ENCODE data around the gene UACA. TPM values are rescaled to one million over a fixed set of nuclear protein-coding genes. Genes with fewer than 3 reads are reported as not detected.

UACA gene
- total RNA-seq, 2 donors from 2014 or later: 49.7 to 67.1 TPM

DNA sequence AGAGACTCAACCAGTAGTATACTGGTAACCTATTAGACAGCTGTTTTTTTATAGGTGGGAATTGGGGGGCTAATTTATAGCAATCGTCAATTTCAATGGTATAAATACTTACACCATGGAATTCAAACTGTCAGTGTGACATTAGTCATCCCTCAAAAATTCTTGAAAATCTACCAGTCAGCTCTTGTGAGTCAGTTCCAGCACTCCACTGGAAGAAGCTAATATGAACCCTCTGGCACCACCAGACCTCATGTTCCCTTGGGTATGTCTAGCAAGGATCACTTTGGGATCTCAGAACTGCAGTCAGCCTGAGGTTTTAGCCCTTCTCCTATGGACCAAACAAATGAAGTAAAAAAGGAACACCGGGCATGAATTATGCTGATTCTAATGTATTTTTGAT lies 11.8 kb upstream of the UACA start:
- H3K4me3 Mint-ChIP-seq: no peak overlapping the region
- no peak overlapping the region for H3K9ac ChIP-seq (ENCODE audit: extremely low read depth, low read length, poor library complexity, severe bottlenecking)
- no peak overlapping the region for H3K27ac ChIP-seq (ENCODE audit: low read depth, low read length)
- no peaks in the 10 kb centered on the region for H3K9me3 ChIP-seq (ENCODE audit: control insufficient read depth, low read length)
- no peaks in the 10 kb centered on the region for H3K36me3 Mint-ChIP-seq (ENCODE audit: low read depth)
- peaks cover 5% of the 10 kb centered on the region for H3K4me1 Mint-ChIP-seq
- TF ChIP-seq, protein P1, sequence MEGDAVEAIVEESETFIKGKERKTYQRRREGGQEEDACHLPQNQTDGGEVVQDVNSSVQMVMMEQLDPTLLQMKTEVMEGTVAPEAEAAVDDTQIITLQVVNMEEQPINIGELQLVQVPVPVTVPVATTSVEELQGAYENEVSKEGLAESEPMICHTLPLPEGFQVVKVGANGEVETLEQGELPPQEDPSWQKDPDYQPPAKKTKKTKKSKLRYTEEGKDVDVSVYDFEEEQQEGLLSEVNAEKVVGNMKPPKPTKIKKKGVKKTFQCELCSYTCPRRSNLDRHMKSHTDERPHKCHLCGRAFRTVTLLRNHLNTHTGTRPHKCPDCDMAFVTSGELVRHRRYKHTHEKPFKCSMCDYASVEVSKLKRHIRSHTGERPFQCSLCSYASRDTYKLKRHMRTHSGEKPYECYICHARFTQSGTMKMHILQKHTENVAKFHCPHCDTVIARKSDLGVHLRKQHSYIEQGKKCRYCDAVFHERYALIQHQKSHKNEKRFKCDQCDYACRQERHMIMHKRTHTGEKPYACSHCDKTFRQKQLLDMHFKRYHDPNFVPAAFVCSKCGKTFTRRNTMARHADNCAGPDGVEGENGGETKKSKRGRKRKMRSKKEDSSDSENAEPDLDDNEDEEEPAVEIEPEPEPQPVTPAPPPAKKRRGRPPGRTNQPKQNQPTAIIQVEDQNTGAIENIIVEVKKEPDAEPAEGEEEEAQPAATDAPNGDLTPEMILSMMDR (conservative IDR thresholded peaks at IDR 0.05): no peak
- H3K27me3 ChIP-seq (ENCODE audit: control insufficient read depth, insufficient read depth, low read length, poor library complexity, severe bottlenecking): no peaks in the 10 kb centered on the region
- no peaks in the 10 kb centered on the region for H3K4me1 ChIP-seq (ENCODE audit: control insufficient read depth, insufficient read depth, low read length)
- no peak overlapping the region for H3K27ac Mint-ChIP-seq
- DNase-seq: no peak
- H3K36me3 ChIP-seq (ENCODE audit: control insufficient read depth, insufficient read depth, low read length): no peaks in the 10 kb centered on the region
- no peaks in the 10 kb centered on the region for H3K27me3 Mint-ChIP-seq (ENCODE audit: insufficient read depth)
- H3K4me3 ChIP-seq (ENCODE audit: low read length): no peak overlapping the region
- H3K9me3 Mint-ChIP-seq: no peaks in the 10 kb centered on the region
- WGBS, 2 experiments (ENCODE audit: insufficient coverage in 1 of 2, insufficient read length in 1 of 2): 87% methylated on average over 2 of the region's 2 CpGs; no CpG with 5 or more reads in 1 of the 2 experiments

DNA sequence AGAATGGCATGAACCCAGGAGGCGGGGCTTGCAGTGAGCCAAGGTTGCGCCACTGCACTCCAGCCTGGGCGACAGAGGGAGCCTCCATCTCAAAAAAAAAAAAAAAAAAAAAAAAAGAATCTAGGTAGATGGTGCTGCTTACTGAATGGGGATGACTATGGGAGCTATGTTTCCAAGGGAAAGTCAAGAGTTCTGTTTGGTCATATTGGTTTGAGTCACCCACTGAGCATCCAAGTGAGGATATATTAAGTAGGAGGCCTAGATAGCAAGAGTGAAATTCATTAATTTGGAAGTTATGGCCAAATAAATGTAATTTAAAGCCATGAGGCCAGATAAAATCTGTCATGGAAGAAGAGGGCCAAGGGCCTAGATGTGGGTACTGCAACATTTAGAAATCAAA lies 9.0 kb upstream of the UACA start:
- Mint-ChIP-seq H3K9me3 (no peaks in the 10 kb centered on the region), H3K27ac (no peak overlapping the region), H3K27me3 (ENCODE audit: insufficient read depth) (no peaks in the 10 kb centered on the region), H3K4me3 (no peak overlapping the region), H3K4me1 (no peaks in the 10 kb centered on the region), H3K36me3 (ENCODE audit: low read depth) (no peaks in the 10 kb centered on the region)
- Histone ChIP-seq H3K9ac (ENCODE audit: extremely low read depth, low read length, poor library complexity, severe bottlenecking) (no peak overlapping the region), H3K36me3 (ENCODE audit: control insufficient read depth, insufficient read depth, low read length) (no peaks in the 10 kb centered on the region), H3K9me3 (ENCODE audit: control insufficient read depth, low read length) (no peaks in the 10 kb centered on the region), H3K4me3 (ENCODE audit: low read length) (no peak overlapping the region), H3K4me1 (ENCODE audit: control insufficient read depth, insufficient read depth, low read length) (no peaks in the 10 kb centered on the region), H3K27me3 (ENCODE audit: control insufficient read depth, insufficient read depth, low read length, poor library complexity, severe bottlenecking) (no peaks in the 10 kb centered on the region), H3K27ac (ENCODE audit: low read depth, low read length) (no peak overlapping the region)
- 84% methylated on average over 2 of the region's 3 CpGs; no CpG with 5 or more reads in 1 of the 2 experiments for WGBS, 2 experiments (ENCODE audit: insufficient coverage in 1 of 2, insufficient read length in 1 of 2)
- DNase-seq: no peak
- TF ChIP-seq, protein P1 (conservative IDR thresholded peaks at IDR 0.05): no peak

DNA sequence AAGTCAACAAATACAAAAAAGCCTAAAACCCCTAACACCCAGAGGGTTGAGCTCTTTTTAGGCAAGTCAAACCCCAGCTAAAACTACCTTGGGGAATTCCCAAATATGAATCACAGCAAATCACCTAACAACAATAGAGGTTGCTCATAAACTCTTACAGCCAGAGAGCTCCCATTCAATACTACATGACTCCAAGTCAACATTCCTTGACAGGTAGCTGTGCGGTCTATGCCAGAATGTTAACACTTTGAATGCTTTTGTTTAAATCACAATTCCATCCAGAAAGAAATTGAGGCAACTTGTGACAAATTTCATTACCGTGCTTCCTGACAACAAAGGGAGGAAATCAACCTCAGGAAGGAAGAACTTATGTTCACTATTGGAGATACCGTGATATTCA lies 7.5 kb upstream of the UACA start:
- no peaks in the 10 kb centered on the region for H3K36me3 Mint-ChIP-seq (ENCODE audit: low read depth)
- Histone ChIP-seq H3K27me3 (ENCODE audit: control insufficient read depth, insufficient read depth, low read length, poor library complexity, severe bottlenecking) (no peaks in the 10 kb centered on the region), H3K4me3 (ENCODE audit: low read length) (no peak overlapping the region), H3K27ac (ENCODE audit: low read depth, low read length) (no peak overlapping the region), H3K9ac (ENCODE audit: extremely low read depth, low read length, poor library complexity, severe bottlenecking) (no peak overlapping the region), H3K9me3 (ENCODE audit: control insufficient read depth, low read length) (no peaks in the 10 kb centered on the region), H3K36me3 (ENCODE audit: control insufficient read depth, insufficient read depth, low read length) (no peaks in the 10 kb centered on the region), H3K4me1 (ENCODE audit: control insufficient read depth, insufficient read depth, low read length) (no peaks in the 10 kb centered on the region)
- peaks cover 3% of the 10 kb centered on the region for H3K4me1 Mint-ChIP-seq
- no peaks in the 10 kb centered on the region for H3K9me3 Mint-ChIP-seq
- no peak overlapping the region for H3K4me3 Mint-ChIP-seq
- no peak for DNase-seq
- no peak overlapping the region for H3K27ac Mint-ChIP-seq
- TF ChIP-seq, protein P1 (conservative IDR thresholded peaks at IDR 0.05): no peak
- 77 to 92% methylated on average over 3 of the region's 3 CpGs for WGBS, 2 experiments (ENCODE audit: insufficient coverage in 1 of 2, insufficient read length in 1 of 2)
- H3K27me3 Mint-ChIP-seq (ENCODE audit: insufficient read depth): no peaks in the 10 kb centered on the region
